Right renal cortex interstitium (tissue), 3 donors: ENCODE measurements around the gene TSPO2. TPM values are rescaled to one million over a fixed set of nuclear protein-coding genes. Genes with fewer than 3 reads are reported as not detected.

Source experiments
- DNase-seq, 3 donors: peaks; one replicate each; pipeline ENCODE4 v3.0.0-alpha.2; 2013; ENCODE audit warnings: low read depth in 3 of 3, low spot score in 2 of 3
- polyA plus RNA-seq, 3 donors: library from polyadenylated mRNA; unstranded; fragments of 120-200 nt; gene quantifications; one replicate each; pipeline ENCODE4 v1.2.1, GENCODE V29; 2013; ENCODE audit not compliant: insufficient read length in 3 of 3

TSPO2 gene
- polyA plus RNA-seq, 3 donors: 0.35 to 0.87 (median 0.44) TPM

GRCh38 chr6:41025966-41026530 lies 16.2 kb upstream of the TSPO2 start:
- DNase-seq: no peak

GRCh38 chr6:41027241-41027640 lies 15.0 kb upstream of the TSPO2 start:
- DNase-seq: no peak

DNA sequence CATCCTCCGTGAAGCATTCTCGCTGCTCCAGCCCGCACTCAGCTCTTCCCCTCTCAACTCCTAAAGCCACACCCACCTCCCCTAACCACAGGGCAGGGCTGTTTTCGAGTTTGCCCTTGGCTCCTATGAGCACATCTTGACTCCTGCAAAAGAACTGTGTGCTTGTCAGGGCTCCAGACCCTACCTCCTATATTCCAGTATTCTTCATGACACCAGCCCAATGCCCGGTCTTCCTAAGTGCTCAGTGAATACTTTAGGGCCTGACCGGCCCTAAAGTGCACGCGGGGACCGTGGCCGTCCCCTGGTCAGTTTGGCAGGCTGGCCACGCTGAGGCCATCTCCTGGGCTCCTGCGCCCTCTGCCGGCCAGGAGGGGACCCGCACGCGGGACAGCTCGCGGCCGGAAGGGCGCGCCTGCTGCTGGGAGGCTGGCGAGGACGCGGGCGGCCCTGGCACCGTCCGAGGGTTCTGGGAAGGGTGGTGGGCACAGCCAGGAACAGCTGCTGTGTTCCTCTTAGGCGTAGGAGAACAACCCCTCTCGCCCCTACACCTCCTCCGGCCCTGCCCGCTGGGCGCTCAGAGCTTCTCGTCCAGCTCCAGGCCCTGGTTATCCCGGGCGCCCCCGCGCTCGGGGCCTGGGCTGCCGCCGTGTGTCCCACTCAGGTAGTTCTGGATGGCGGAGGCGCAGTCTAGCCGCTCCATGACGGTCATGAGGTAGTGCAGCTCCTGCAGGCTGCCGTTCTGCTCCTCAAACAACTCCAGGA lies 14.3 kb upstream of the TSPO2 start:
- DNase-seq: peak; percentile 74 to 80 (median 78)

GRCh38 chr6:41028561-41029412 lies 13.5 kb upstream of the TSPO2 start:
- peak in 1 of 3 donors; percentile 45 for DNase-seq

- no peak for DNase-seq
Observed at GRCh38 chr6:41032830-41033229, 9.4 kb upstream of the TSPO2 start.

DNA sequence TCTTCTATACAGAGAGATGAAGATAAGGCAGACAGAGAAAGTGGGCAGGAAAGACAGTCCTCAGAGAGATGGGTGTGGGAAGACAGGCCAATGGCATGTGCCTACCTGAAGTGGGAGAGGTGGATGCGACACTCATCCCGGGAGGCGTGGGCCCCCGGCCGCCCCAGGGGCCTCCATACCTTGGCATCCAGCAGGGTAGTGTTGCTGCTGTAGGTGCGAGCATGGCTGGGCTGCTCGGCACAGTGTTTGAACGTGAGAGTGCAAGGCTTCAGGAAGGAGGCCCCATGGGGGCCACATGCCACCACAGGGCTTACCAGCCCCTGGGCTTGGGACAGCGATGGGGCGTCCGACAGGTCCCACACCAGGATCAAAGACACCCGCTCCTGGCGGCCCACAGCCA lies 8.5 kb upstream of the TSPO2 start:
- DNase-seq: no peak

DNA sequence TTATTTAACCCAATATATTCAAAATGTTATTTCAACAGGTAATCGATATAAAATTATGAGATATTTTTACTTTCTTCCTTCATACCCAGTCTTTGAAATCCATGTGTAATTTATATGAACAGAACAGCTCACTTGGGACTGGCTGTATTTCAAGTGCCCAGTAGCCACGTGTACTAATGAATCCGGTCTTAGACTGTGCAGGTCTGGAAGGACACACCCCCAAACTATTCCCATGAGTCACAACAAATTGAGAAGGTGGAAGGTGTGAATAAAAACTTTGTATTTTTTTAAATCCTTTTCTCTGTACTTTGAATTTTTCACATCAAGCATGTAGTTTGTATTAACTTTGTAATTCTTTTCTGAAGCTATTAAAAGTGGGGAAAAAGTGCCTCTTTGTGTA lies 6.1 kb upstream of the TSPO2 start:
- no peak for DNase-seq

DNA sequence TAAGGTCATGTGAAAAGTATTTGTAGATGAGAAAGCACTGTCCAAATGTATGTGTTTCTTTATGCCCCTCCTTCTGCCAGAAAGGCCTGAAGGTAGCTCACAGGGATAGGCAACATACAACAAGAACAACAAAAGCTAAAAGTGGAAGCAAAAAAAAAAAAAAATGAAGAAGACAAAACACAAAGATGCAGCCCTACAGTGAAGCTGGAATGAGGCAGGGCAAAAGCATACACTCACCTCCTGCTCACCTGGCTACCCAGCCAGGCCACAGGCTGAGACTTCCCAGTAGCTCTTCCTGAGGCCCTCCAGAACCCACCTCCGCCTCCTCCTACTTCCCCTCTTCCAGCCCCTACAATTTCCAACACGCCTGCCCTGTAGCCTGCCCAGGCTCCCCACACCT lies 5.7 kb upstream of the TSPO2 start:
- DNase-seq: no peak

DNA sequence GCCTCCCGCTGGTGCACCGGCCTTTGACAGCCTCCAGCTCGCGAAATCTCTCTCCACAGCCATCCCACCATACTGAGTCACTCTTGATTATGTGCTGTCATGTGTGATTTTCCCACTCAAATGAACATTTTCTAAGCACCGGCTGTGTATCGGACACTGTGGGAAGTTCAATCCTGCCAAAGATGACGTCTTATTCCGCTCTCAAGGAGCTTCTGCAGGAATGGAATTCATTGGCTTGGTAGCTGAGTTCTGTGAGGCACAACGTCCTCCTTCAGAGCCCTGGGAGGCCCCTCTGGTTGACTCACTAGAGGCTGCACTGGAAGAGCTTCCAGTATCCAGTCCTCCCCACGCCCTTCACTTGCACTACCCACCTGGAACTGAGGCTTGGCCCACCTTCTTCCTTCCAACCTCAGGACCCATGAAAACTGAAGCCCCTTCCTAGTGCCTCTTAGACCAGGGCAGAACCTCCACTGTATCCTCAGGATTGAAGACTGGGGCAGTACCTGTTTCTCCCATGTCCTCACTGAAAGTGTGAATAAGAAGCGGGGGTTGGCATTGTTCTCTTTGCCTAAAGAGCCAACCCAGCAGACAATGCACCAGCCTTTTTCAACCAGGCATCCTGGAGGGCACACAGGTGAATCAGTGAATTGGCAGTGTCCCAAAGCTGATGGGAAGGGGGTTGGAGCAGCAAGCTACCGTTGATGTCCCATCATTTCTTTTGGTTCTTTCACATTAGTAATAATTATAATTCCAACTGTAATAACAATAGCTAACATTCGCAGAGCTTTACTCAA lies 5.0 kb upstream of the TSPO2 start:
- DNase-seq: no peak

DNA sequence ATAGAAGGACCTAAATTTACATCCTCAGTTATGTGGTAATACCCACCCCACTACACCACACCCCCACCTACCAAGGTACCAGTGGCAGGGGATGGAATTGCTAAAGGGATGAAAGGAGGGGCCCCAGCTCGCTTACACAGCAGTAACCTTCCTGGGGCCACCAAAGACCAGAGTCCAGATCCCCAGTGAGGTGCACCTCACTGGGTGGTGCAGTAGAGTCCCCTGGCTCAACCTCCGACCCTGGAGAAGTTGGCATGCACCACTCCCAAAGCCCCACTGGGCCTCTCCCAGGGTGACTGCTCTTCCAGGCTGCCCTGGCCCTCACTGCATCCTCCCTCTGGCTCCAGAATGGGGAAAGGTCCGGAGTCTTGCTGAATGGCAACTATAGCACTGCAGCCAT lies 4.1 kb upstream of the TSPO2 start:
- DNase-seq: no peak

- no peak for DNase-seq
Observed at GRCh38 chr6:41039060-41039998, 2.9 kb upstream of the TSPO2 start, which contains the start of gene UNC5CL. Gene UNC5CL (minus strand): TSS chr6:41039221. CDS start chr6:41035074, 4,147 bp downstream.

- no peak for DNase-seq
Observed at GRCh38 chr6:41040101-41040939, 1.9 kb upstream of the TSPO2 start.

DNA sequence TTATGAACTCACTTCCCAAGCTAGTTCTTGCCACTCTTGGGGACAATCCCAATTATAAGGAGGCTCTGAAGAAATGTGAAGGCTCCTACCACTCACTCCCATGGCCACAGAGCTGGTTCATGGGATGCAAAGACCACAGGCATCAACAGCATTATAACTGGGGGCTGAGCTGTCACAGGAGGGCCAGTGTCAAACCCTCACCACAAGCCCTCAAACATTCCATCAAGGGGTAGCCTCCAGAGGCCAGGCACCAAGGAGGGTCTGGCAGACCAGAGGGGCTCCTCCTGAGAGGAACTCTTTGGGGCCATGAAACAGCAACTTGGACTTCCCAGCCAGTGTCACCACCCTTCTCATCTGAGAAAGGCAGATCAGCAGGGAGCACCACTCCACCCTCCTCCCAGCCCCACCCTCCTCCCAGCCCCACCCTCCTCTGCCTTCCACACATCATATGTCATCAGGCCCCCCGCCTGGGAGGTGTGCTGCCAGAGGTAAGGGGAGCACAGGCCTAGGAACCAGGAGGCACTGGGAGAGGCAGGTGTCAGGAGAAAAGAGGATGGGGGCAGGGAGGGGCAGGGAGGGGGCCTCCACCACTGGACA lies 1.2 kb upstream of the TSPO2 start:
- DNase-seq: no peak

- DNase-seq: no peak
Observed at GRCh38 chr6:41043151-41043550, 884 bp downstream of the TSPO2 start.

- no peak for DNase-seq
Observed at GRCh38 chr6:41045664-41046063, 3.4 kb downstream of the TSPO2 start.

DNA sequence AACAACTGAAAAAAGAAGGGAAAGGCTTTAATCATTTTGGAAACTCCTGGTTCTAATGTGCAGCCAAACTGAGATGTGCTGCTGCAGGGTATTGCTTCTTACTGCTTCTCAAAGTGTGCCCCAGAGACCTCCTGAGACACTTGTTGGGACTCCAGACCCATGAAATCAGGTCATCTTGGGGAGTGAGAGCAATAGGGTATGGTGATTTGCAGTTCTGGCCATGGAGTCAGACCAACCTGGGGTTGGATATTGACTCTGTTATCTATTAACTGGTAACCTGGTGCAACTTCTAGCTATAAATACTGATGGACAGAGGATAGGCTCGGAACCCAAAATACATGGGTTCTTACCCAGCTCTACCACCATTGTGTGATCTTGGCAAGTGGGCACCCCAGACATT lies 3.8 kb downstream of the TSPO2 start:
- no peak for DNase-seq

DNA sequence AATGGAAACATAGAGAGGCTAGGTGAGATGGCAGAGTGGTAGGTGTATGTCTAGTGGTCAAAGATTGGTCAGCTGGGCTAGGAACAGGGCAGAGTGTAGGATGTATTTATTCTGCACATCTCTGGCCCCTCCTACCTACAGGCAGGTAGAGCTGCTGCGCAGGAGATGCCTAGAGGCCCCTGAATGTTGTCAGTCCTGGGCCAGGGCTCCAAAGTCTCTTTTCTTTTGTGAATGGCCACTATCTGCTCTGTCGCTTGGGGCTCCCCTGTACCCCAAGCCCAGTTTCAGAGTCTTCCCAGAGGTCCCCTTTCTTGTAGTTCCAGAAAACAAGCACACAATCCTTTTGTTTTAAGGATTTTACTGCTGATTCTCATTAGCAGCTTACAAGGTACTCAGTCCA lies 5.0 kb downstream of the TSPO2 start:
- DNase-seq: no peak
